Endometrium (tissue), 2 donors: ENCODE results near the gene PRR7.

ENCODE experiments used
- FAIRE-seq: peaks from 2 replicates; lab custom pipeline; 2012; peaks lifted over from hg19 to GRCh38; lab: Jason Lieb, UNC
- donor health status: control.
- donor health status: control.

Gene PRR7

DNA sequence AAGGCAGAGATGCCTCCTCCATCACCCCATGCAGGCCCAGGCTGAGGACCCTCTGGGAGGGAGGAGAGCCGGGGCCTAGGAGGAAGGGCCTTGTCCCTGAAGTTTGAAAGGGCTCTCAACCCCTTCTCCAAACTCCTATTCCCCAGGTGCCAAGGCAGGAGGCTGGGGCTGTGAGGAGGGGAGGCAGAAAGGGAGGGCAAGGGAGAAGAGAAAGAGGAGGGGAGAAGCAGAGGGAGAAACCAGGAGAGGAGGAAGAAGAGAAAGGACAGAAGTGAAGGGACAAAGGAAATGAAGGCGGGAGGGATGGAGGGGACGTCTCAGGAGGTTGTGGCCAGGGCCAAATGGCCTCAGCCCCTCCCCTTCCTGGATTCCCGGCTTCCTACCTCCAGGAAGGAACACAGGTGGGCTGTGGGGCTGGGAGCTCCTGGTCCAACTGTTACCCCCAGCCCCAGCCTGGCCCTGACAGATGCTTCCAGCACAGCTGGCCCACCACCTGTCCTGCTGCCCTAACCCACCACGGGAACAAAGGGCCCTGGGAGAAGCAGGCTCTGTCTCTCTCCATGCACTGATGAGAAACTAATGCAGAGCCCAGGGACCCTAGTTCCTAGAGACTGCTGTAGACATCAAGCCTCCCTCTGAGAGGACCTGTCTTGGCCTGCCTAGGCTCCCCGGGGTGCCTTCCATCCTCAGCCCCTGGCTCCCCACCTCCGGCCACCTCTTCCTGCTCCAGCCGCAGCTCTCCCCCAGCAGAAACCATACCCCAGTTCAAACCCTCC lies 23.3 kb downstream of the PRR7 start:
- FAIRE-seq = no peak

- no peak for FAIRE-seq
Measured at GRCh38 chr5:177470759-177471536, 24.3 kb downstream of the PRR7 start.

DNA sequence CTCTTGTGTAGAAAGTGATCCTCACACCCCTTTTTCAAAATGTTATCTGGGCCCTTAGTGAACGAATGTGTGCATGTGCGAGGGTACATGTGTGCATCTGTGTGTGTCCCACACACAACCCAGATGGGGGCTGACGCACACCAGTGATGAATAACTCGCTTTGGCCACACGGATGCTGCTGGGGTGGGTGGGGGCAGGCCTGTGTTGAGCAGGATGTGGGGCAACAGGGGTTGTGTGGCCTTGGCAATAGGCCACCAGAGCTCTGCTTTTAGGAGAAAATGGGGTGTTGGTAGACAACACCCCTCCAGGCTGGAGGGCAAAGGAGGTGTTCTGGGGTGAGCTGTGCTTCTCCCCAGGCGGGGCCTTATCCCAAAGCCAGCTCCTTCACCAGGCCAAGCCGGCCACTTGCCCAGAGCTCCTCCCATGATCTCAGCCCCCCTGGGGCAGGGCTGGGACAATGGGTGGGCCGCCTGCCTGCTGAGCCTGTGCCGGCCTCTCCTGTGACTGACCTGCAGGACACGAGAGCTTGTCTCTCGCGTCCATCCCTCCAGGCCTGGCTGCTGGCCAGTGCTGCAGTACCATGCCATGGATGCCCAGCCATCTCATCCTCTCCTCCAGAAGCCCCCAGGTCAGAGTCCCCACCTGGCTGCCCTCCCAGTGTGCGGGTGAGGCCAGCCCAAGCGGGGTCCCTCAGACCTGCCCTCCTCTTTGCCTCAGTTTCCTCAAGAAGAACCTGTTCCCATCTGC lies 25.2 kb downstream of the PRR7 start:
- FAIRE-seq = no peak

GRCh38 chr5:177472460-177473442 lies 26.1 kb downstream of the PRR7 start:
- no peak for FAIRE-seq

DNA sequence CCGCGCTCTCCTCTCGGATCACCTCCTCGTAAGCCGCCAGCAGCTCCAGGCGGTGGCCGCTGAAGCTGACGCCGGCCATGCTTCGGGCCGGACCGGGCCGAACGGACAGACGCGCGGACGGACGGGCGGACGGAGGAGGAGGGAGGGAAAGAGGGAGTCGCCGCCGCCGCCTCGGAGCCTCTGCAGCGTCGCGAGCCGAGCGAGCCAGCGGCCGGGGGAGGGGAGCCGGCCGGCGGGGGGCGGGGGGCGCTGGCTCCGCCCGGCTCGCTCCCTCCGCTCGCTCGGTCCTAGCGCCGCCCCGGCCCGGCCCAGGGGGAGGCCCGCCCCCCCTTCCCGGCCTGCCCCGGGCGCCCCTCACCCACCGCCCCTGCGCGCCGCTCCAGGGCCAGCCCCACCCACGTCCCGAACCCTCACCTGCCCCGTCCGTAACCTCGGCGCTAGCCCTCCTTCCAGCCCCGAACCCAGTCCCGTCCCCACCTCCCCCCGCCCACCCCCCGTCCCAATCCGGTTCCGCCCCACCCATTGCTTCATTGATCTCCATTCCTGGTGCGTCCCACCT lies 26.9 kb downstream of the PRR7 start, which contains the start of gene DBN1:
DBN1 (minus strand) TSS at position 192 of the 559 bp plus-strand sequence; CDS start at position 79, 113 bp downstream.
- no peak for FAIRE-seq

- FAIRE-seq = no peak
Measured at GRCh38 chr5:177474002-177474476, 27.4 kb downstream of the PRR7 start.

- FAIRE-seq = no peak
Measured at GRCh38 chr5:177474846-177475562, 28.4 kb downstream of the PRR7 start.

GRCh38 chr5:177475563-177476427 lies 29.2 kb downstream of the PRR7 start:
- FAIRE-seq = no peak

DNA sequence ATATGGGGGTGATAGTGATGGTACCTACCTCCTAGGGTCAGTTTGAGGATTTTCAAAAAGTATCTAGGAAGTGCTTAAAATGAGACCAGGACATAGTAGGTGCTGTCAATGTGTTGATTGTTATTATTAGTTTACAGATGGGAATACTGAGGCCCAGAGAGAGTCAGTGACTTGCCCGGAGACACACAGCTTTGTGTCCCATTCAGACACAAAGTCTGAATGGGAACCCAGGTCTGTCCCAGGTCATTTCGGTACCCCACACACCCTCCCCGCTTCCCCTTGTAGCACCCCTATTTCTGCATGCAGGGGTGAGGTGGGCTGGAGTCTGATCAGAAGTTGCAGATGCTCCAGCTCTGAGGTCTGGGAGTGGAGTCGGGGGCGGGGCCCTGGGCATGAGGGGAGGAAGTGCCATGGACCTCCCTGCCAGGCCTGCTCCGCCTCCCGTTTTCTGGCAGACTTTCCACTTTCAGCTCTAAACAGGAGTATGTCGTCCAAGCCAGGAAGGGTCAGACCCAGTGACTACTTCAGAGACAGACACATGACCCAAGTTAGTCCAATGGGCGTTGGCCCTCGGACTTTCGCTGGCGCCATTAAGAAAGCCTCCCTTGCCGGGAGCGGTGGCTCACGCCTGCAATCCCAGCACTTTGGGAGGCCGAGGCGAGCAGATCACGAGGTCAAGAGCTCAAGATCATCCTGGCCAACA lies 30.1 kb downstream of the PRR7 start:
- no peak for FAIRE-seq

- FAIRE-seq = no peak
Measured at GRCh38 chr5:177477701-177478477, 31.3 kb downstream of the PRR7 start.

- no peak for FAIRE-seq
Measured at GRCh38 chr5:177478711-177479646, 32.4 kb downstream of the PRR7 start.

GRCh38 chr5:177479774-177480173 lies 33.2 kb downstream of the PRR7 start:
- FAIRE-seq = no peak

DNA sequence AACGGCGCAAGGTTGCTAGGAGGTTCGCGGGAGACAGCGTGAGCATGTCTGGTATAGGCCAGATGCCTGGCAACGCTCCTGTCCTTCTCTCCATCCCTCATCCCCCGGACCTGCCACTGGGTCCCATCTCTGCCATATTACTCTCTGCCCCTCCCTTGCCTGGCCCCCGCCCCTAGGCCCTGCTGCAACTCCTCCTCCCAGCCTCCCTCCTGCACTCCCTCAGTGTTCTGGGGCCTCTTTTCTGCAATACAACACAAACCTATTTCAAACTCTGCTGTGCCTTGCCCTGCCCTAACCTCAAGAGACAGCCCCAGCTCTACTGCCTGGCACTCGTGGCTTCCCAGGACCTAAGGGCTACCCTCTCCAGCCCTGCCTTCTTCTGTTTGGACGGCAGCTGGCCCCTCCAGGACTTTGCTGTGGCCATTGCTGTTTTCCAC lies 35.8 kb downstream of the PRR7 start:
- FAIRE-seq = no peak

DNA sequence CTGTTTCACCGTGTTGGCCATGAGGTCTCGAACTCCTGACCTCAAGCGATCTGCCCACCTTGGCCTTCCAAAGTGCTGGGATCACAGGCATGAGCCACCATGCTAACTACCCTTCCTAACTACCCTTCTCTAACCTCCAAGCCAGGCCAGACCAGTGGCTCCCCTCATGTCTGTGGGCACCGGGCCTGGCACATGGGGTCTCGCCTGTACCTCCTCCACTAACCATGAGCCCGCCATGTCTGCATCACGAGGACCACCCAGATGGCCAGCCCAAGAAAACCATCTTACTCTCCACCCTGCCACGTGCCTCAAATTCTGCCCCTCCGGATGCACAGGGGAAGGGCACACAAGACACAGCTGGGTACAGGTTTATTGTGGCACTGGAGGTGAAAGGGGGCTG lies 36.4 kb downstream of the PRR7 start:
- FAIRE-seq = no peak

GRCh38 chr5:177483994-177484901 lies 37.6 kb downstream of the PRR7 start:
- no peak for FAIRE-seq
